HuH-7.5 (cell line): Measurements from ENCODE around the gene TIAM2.

Experiments
- DNase-seq: peaks from one replicate; pipeline ENCODE4 v3.0.0; 2011; ENCODE audit warnings: low spot score

Gene TIAM2

DNA sequence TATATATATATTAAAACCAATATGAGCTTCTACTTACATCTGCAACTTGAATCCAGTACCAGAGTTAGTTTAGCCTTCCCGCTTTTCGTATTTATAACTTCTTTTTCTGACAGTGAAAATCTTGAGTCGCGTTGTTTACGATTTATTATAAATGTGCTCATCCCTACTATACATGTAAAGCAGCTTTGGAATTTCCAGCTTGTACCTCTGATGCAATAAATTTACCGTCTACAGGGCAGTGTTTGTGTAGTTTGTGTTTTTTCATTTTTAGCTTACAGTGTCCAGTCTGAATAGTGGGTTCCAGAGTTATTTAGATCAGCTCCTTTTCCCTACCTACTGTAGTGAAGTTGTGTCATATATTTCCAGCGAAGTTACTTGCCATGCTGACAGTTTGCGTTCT lies 66.3 kb downstream of the TIAM2 start:
- no peak for DNase-seq

DNA sequence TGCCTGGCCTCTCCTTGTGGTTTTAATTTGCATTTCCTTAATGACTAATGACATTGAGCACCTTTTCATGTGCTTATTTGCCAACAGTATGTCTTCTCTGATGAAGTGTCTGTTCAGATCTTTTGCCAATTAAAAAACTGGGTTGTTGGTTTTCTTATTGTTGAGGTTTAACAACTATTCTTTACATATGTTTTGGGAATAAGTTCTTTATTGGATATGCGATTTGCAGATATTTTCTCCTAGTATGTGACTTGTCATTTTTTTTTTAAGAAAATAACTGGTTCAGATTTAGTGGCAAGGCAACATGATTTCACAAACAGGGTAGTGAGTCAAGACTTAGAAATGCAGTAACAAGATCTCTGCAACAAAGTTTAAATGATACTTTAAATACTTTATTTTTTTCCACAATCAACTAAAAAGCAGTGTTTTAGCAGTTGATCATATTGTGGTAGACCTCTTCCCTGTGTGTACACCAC lies 67.8 kb downstream of the TIAM2 start:
- DNase-seq = no peak

GRCh38 chr6:155064303-155064702 lies 69.2 kb downstream of the TIAM2 start:
- no peak for DNase-seq

- DNase-seq = no peak
These were observed 71.2 kb downstream of the TIAM2 start for GRCh38 chr6:155066361-155066760.

GRCh38 chr6:155066921-155067680 lies 72.0 kb downstream of the TIAM2 start:
- DNase-seq = no peak

DNA sequence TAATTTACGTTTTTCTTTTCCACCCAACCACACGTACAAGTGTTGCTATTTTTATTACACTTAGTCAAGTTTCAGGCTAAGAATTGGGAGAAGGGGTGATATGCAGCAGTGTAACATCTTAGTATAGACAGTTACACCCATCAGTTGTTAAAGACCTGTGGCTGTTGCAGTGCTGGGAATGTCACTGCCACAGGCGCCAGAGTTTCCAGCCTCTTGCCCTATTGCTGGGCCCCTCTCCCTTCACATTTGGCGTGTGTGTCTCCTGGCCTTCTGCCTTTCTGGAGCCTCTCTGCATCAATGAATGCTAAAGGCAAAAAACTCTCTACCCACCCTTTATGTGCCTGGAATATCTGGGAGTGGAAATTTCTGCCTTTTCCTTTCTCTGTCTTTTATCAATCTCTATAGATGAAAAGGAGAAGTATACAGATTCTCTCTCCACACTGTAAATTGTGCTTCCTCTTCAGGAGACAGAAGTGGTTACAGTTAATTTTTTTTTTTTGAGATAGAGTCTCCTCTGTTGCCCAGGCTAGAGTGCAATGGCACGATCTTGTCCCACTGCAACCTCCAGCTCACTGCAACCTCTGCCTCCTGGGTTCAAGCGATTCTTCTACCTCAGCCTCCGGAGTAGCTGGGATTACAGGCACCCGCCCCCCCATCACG lies 73.0 kb downstream of the TIAM2 start:
- no peak for DNase-seq

DNA sequence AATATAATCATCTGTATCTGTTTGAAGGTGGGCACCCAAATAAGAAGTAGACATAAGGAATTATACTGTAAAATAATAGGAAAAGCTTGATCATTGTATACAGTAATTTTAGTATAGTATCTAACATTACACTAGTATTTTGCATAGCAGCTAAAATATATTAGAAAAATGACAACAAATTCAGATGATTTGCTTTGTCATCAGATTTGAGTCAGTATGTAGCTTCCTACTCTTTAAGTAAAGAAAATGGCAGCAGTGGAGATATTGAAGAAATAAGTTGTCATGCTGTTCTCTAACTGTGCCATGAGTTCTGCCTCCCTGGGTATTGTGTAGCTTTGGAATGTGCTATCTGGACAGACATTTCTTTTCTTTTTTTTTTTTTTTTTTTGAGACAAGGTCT lies 74.4 kb downstream of the TIAM2 start:
- no peak for DNase-seq

GRCh38 chr6:155075930-155076695 lies 81.0 kb downstream of the TIAM2 start:
- no peak for DNase-seq

- no peak for DNase-seq
These were observed 82.2 kb downstream of the TIAM2 start for GRCh38 chr6:155077331-155077730.

DNA sequence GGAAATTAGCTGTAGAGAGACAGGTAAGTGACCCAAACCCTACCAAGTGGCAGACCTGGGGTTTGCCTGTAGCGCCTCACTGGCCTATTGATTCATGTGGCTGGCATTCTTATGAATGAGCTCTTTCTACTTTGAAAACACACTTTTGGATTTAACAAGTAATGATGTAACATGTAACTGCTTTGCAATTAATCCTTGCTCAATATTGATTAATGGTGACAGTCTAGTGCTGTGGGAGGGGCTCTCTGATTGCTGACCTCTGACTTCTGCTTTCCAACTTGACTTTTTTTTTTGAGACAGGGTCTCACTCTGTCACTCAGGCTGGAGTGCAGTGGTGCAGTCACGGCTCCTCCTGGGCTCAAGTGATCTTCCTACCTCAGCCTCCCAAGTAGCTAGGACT lies 82.7 kb downstream of the TIAM2 start:
- DNase-seq = peak; percentile 33

DNA sequence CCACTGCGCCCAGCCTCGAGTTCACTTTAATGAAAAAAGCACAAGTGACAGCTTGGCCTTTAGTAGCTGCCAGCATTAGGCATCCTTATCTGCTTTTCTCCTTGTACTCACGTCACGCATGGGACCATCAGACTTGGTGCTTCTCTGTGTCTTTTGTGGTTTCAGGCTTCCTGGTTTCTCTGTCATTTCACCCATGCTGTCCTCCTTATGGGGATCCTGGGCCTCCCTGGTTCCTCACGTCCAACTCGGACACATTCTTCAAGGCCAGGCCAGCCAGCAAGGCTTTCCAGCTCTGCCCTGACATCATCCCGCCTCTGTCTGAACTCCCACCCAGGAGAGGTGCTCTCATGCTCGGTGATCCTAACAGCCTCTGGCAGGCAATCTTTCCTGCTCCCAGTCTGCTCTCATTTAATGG lies 83.2 kb downstream of the TIAM2 start:
- no peak for DNase-seq

- DNase-seq = no peak
These were observed 84.9 kb downstream of the TIAM2 start for GRCh38 chr6:155079985-155080452.

- no peak for DNase-seq
These were observed 86.0 kb downstream of the TIAM2 start for GRCh38 chr6:155080881-155081845.

DNA sequence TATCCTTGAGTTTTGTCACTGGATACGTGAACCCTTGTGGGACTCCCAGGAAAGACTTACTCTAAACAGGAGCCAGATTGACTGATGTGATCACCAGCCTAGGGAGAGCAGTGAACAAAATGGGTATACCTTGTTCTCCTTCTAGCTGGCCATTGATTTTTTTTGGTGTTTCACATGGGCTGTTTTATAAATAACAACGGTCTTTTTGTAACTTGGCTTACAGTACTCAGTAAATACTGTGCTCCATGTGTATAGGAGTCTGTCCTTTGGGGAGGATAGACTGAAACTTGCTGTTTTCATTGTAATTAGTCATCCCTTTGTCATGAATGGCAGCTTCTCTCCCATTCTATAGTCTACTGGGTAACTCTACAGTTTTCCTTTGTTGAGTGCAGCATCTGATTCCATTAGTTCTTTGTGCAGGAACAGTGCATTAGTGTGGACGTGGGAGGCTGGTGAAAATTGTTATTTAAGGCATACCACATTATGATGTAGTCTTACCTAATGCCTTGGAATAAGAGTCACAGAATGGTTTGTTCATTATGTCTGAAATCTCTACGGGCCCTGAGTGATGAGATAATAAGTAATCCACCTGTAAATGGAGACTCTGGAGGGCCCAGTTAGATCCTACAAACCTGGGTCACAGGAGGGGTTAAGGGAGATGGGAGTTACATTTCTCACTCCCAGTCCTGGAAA lies 89.5 kb downstream of the TIAM2 start:
- no peak for DNase-seq

GRCh38 chr6:155085582-155086257 lies 90.6 kb downstream of the TIAM2 start:
- DNase-seq = peak; percentile 34

GRCh38 chr6:155088856-155089255 lies 93.7 kb downstream of the TIAM2 start:
- DNase-seq = no peak

- DNase-seq = no peak
These were observed 94.6 kb downstream of the TIAM2 start for GRCh38 chr6:155089746-155090145.

DNA sequence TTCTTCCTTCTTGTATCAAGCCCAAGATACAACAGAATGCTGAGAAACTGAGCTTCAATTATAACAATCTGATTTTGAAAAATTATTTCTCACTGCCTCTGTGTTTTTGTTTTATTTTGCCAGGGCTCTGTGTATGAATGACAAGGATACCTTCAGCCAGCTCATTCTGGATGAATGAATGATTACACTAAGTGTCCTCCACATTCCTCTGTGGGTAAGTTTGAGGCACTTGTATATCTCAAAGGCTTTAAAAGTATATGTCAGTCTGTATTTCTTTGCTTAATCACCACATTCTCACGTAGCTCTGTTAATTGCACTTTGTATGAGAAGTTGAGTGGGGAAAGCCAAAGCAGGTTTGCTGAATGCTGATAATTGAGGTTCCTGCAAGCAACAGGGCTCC lies 95.1 kb downstream of the TIAM2 start:
- no peak for DNase-seq

DNA sequence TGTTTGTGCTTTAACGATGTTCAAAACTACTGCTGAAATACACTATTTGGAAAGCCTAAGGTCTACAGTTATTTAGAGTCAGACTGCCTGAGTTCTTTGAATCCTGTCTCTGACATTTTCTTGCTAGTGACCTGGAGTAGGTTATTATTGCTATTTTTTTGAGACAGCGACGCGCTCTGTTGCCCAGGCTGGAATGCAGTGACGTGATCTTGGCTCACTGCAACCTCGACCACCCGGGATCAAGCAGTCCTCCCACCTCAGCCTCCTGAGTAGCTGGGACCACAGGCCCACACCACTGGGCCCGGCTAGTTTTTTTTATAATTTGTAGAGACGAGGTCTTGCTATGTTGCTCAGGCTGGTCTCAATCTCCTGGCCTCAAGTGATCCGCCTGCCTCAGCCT lies 96.6 kb downstream of the TIAM2 start:
- no peak for DNase-seq

GRCh38 chr6:155093430-155093829 lies 98.3 kb downstream of the TIAM2 start:
- no peak for DNase-seq
